OCI-LY1 (cell line): Measurements from ENCODE around the gene KIFAP3.
"Not testable (repeated sequence)": the region's sequence is repeated elsewhere in the genome, so short reads cannot be mapped to it uniquely, and the experiment has no call there.

Experiments
- CTCF ChIP-seq: fragments of 200-600 bp; sonication (generic), shearing (Covaris generic); IDR thresholded peaks from 2 replicates; pipeline ENCODE4 v1.5.1; 2017; ENCODE audit warnings: mild to moderate bottlenecking, antibody characterized with exemption, low read length, moderate library complexity, mixed read lengths
- EZH2 ChIP-seq: fragments of 200-600 bp; sonication (generic), shearing (Covaris generic); IDR thresholded peaks from 2 replicates; pipeline ENCODE4 v1.8.0; 2017; ENCODE audit warnings: borderline replicate concordance, mixed run types, mild to moderate bottlenecking, antibody characterized with exemption, low read length, moderate library complexity, mixed read lengths

- not testable (repeated sequence) for TF ChIP-seq EZH2, CTCF
Measured at GRCh38 chr1:170060015-170060520, 14.4 kb downstream of the KIFAP3 start.
